Measurements from ENCODE around the gene MAN1A1.

- TF ChIP-seq CTCF (conservative IDR thresholded peaks at IDR 0.05; ENCODE audit: low read length) (no peak), EZH2phosphoT487 (IDR thresholded peaks at IDR 0.05; ENCODE audit: borderline replicate concordance) (no peak)
These were observed 70.9 kb downstream of the MAN1A1 start for GRCh38 chr6:119278625-119279024.

All from Loucy (cell line).